ENCODE measurements around the gene INPP5E.

Gene INPP5E

GRCh38 chr9:136451221-136451877 lies 11.7 kb upstream of the INPP5E start:
- no peak for DNase-seq

GRCh38 chr9:136448655-136449054 lies 9.0 kb upstream of the INPP5E start:
- no peak for DNase-seq

DNA sequence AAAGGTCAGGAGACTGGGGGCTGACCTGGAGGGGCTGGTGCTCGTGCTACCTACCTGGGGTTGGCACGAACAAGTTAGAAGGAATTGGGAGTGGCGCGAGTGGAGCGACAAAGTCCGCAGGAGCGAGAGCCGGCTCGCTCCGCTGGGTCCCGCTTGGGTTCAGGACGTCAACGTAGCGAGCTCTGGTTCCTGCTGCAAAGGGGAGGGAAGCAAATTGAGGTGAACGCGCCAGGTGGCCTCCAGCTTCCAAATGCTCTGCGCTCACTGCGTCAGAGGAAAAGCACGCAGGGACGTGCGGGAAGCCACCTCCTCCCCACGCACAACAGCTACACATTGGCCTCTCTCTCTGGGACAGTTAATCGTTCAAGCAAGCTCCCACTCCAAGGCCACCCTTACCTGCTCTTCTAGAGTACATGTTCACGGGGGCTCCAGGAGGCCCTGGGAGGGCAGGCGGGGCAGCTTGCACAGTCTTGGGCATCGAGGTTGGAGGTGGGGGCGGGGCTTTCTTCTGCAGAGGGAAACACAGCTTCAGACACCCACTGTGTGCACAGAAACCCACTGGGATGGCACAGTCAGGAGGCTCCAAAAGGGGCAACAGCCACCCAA lies 7.6 kb upstream of the INPP5E start:
- no peak for DNase-seq

DNA sequence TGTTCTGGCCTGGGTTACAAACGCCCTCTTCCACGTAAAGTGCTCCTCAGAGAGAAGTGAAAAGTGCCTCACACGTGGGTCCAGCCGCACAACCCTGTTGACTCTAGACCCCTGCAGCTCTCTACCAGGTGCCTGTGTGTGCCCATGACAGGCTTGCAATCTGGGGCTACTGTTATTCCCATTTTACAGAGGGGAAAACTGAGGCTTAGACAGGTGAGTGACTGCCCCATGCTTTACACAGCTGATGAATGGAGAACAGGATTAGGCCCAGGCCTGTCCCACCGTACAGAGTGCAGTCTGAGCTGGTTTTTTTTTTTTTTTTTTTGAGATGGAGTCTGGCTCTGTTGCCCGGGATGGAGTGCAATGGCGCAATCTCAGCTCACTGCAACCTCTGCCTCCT lies 6.2 kb upstream of the INPP5E start:
- DNase-seq, result no peak

GRCh38 chr9:136444102-136444501 lies 4.5 kb upstream of the INPP5E start:
- no peak for DNase-seq

DNA sequence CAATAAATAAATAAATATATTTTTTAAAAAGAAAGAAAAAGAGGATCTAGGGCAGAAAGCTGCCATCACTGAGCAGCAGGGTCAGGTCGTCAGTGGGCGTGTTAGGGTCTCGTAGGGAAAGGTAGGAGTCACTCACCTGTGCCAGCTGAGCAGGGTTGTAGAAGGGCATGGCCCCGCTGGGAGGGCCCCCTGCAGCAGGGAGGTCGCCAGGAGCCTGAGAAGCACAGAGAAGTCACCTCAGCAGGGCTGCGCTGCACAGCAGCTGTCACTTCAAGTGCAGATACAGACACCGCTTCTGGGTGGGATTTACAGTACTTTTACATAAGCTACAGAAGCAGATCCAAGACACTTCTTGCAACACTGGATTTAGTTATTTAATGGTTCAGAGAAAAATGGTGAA lies 4.0 kb upstream of the INPP5E start:
- no peak for DNase-seq

DNA sequence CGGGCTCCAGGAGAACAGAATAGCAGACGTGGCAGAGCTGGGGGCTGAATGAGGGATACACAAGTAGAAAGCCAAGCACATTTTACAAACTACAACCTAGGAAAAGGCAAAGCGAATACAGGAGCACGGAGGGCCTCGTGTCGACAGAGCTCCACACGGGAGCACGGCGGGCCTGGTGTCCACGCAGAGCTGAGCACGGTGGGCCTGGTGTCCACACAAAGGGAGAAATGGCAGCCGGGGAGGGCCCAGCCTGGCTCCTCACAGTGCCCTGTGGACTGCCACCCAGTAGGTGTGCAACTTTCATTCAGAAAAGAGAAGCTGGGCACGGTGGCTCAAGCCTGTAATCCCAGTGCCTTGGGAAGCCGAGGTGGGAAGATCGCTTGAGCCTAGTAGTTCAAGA lies 3.4 kb upstream of the INPP5E start:
- DNase-seq, result no peak

DNA sequence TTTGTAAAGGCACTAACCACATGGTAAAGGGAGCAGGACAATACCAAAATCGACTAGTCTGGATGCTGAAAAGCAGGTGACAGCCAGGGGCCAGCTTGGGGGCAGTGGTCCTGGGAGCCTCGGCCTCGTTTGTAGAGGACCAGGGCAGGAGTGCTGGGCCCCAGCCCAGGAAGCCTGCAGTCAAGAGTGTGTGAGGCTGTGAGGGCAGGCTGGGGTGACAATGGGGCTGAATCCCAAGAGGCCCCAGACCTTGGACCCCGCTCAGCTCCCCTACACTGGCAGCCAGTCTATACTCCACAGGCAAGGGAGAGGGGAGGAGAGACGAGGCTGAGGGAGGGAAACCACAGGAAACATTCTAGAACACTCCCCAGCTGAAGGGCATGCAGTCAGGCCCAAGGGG lies 2.6 kb upstream of the INPP5E start:
- DNase-seq, result no peak

- peak in 1 of 56 donors; percentile 19 for DNase-seq
These were observed 2.1 kb upstream of the INPP5E start for GRCh38 chr9:136441681-136442245.

DNA sequence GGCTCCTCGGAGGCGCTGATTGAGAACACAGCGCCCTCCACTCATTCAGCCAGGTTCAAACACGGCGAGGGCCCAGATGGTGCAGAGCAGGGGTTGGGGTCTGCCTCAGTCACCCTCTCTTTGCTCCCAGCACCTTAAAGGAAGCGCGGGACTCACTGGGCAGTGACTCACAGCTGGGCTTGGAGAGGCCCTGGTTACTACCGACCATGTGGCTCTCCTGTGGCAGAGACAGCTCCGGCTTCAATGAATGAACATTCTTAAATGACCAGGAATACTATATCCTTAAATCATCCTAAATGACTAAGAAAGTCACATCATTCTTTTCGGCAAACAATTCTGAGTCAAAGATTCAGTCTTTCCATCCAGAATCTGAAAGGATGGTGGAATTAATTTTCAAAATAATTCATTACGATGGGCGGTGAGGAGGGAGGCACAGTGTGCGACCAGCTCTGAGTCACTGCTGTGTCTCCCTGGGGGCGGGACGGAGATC lies 1.6 kb upstream of the INPP5E start:
- no peak for DNase-seq

DNA sequence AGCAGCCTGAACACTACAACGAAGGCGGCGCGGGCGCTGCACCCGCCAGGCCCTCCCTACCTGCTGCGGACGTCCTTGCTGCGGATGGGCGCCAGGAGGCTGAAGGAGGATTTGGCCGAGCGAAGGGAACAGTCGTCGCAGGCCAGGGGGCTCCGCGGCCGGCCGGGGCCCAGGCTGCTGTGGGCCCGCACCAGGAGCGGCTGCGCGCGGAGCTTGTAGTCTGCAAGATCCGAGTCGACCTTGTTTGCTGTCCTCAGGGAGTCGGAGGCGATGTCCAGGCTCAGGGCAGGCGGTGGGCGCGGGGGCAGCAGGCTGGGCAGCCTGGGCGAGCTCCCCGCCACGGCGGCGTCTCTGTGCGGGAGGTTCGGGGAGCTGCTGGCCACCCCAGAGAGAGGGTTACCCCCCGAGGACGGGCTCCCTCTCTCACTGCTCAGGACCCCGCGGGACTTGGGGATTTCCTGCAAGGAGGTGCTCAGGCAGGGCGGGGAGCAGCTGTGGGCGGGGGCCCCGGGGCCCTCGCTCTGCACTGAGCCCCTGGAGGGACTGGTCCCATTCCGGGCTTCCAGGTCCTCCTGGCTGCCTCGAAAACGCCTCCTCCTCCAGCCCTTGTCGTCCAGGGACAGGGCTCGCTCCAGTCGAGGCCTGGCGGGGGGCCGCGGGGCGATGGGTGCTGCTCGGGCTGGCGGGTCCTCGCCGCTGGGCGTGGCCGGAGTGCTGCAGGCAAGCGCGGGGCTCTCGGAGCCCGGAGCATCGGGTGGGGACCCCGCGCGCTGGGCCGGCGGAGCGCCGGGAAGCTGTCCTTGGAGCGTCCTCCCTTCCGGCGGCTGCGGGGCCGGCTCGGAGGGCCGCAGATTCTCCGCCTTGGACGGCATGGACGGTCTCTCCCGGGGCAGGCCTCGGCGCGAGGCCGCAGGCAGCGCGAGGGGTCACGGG lies 831 bp downstream of the INPP5E start:
- peak in 4 of 56 donors; percentile 16 to 53 (median 34) for DNase-seq

- DNase-seq, result no peak
These were observed 1.7 kb downstream of the INPP5E start for GRCh38 chr9:136437839-136438547.

- DNase-seq, result no peak
These were observed 2.2 kb downstream of the INPP5E start for GRCh38 chr9:136437430-136437829.

GRCh38 chr9:136436055-136436634 lies 3.5 kb downstream of the INPP5E start:
- no peak for DNase-seq

DNA sequence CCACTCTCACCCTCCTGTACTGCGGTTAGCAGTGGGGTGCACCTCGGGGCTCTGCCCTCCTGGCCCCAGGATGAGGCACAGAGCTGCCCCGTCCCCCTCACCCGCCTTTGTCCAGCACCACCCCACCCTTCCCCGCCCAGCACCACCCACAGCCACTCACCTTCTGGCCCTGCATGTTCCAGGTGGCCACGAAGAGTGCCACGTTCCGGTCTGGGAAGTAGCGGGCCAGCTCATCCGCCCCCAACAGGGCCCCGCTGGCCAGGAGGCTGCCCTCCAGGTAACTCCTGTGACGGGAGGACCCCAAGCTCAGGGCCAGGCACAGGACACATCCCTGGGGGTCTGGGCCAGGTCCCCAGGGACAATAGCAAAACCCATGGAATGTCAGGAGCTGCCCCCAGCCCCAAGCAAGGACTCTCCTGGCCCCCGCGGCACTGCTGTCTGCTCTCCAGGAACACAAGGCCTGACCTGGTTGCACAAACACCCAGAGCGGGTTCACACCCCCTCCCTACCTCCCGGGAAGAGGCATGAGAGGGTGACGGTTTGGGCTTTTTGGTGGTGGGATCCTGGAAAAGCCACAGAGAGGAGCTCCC lies 5.0 kb downstream of the INPP5E start:
- DNase-seq, result no peak

GRCh38 chr9:136433849-136434579 lies 5.6 kb downstream of the INPP5E start:
- DNase-seq, result no peak

GRCh38 chr9:136433043-136433715 lies 6.5 kb downstream of the INPP5E start:
- DNase-seq, result no peak

GRCh38 chr9:136432591-136432990 lies 7.1 kb downstream of the INPP5E start:
- DNase-seq, result no peak

GRCh38 chr9:136431782-136432350 lies 7.8 kb downstream of the INPP5E start:
- no peak for DNase-seq
